ENCODE results near the gene EGFL8.

DNA sequence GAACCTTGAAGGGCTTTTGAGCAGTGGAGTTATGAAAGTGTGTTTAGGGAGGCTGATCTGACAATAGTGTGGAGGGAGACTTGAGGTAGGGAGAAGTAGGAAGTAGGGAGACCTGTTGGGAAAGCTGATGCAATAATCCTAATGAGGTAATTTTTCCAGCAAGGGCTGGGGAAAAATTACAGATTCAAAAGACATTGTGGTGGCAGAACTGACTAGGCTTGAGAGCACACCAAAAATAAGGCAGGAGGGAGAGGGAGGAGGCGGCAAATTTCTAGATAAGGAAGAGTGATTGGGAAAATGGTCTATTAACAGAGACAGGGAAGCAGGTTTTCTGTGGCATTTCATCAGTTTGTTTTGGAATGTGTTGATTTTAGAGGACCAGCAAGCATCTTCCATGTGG lies 18.1 kb upstream of the EGFL8 start:
- TF ChIP-seq, protein P1, sequence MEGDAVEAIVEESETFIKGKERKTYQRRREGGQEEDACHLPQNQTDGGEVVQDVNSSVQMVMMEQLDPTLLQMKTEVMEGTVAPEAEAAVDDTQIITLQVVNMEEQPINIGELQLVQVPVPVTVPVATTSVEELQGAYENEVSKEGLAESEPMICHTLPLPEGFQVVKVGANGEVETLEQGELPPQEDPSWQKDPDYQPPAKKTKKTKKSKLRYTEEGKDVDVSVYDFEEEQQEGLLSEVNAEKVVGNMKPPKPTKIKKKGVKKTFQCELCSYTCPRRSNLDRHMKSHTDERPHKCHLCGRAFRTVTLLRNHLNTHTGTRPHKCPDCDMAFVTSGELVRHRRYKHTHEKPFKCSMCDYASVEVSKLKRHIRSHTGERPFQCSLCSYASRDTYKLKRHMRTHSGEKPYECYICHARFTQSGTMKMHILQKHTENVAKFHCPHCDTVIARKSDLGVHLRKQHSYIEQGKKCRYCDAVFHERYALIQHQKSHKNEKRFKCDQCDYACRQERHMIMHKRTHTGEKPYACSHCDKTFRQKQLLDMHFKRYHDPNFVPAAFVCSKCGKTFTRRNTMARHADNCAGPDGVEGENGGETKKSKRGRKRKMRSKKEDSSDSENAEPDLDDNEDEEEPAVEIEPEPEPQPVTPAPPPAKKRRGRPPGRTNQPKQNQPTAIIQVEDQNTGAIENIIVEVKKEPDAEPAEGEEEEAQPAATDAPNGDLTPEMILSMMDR (IDR thresholded peaks at IDR 0.05; ENCODE audit: control extremely low read depth in 1 of 3, insufficient read depth in 1 of 3, low read depth in 1 of 3, low read length in 3 of 3) = no peak
- TF ChIP-seq BRCA1 (IDR thresholded peaks at IDR 0.05; ENCODE audit: low read depth, low read length) (no peak), BCL11A (IDR thresholded peaks at IDR 0.05; ENCODE audit: low read depth in 2 of 2, low read length in 2 of 2) (no peak), RXRA (IDR thresholded peaks at IDR 0.05; ENCODE audit: insufficient read depth, low read depth, low read length) (no peak), JUND (IDR thresholded peaks at IDR 0.05; ENCODE audit: low read length) (no peak), ZNF274 (IDR thresholded peaks at IDR 0.05; ENCODE audit: borderline replicate concordance, extremely low read depth, low read length) (no peak), POLR2AphosphoS5 (IDR thresholded peaks at IDR 0.05; ENCODE audit: low read depth, low read length) (no peak), TEAD4 (IDR thresholded peaks at IDR 0.05; ENCODE audit: low read depth, low read length) (no peak), EGR1 (IDR thresholded peaks at IDR 0.05; ENCODE audit: borderline replicate concordance, low read depth, low read length) (no peak), PHF8 (conservative IDR thresholded peaks at IDR 0.05; ENCODE audit: low read depth, low read length) (no peak), CHD2 (IDR thresholded peaks at IDR 0.05; ENCODE audit: low read length) (no peak), EZH2 (IDR thresholded peaks at IDR 0.05; ENCODE audit: low read depth, low read length, severe bottlenecking) (no peak), JUN (IDR thresholded peaks at IDR 0.05; ENCODE audit: low read depth, low read length) (no peak), YY1 (IDR thresholded peaks at IDR 0.05; ENCODE audit: low read depth, low read length) (no peak)

All from H1 (cell line).